GM23338 (cell line): ENCODE measurements around the gene DAGLA. TPM values are rescaled to one million over a fixed set of nuclear protein-coding genes. Genes with fewer than 3 reads are reported as not detected.

Source experiments
- ATAC-seq: fragments of 200-7000 bp; cut with Tn5 transposase; 3 replicates; pipeline ENCODE4 v1.9.1; 2020
- DNase-seq: peaks from one replicate; pipeline ENCODE4 v3.0.0-alpha.2; 2015; ENCODE audit warnings: low spot score
- H2AFZ ChIP-seq: fragments of 200-600 bp; sonication (generic); 2 replicates; pipeline ENCODE4 v1.8.0; 2016; ENCODE audit warnings: antibody characterized with exemption, mild to moderate bottlenecking, moderate library complexity
- H3F3A ChIP-seq: fragments of 200-600 bp; sonication (generic); replicated peaks from 2 replicates; pipeline ENCODE4 v1.8.0; 2017; ENCODE audit warnings: antibody characterized with exemption, mixed run types, low read depth
- H3K27ac ChIP-seq: fragments of 200-600 bp; sonication (generic); 2 replicates; pipeline ENCODE4 v1.6.1; 2016; ENCODE audit warnings: low read depth
- H3K27me3 ChIP-seq: fragments of 200-600 bp; sonication (generic); 2 replicates; pipeline ENCODE4 v1.8.0; 2016; ENCODE audit warnings: mild to moderate bottlenecking, mixed run types, moderate library complexity; ENCODE audit not compliant: insufficient read depth
- H3K36me3 ChIP-seq: fragments of 200-600 bp; sonication (generic); 2 replicates; pipeline ENCODE4 v1.8.0; 2016; ENCODE audit warnings: mild to moderate bottlenecking; ENCODE audit not compliant: insufficient read depth
- H3K4me1 ChIP-seq: fragments of 200-600 bp; sonication (generic); 2 replicates; pipeline ENCODE4 v1.8.0; 2016; ENCODE audit warnings: mild to moderate bottlenecking, moderate library complexity; ENCODE audit not compliant: insufficient read depth
- H3K4me2 ChIP-seq: fragments of 200-600 bp; sonication (generic); 2 replicates; pipeline ENCODE4 v1.7.1; 2017; ENCODE audit warnings: mixed run types
- H3K4me3 ChIP-seq: fragments of 200-600 bp; sonication (generic); 2 replicates; pipeline ENCODE4 v1.6.1; 2016; ENCODE audit warnings: mixed run types
- H3K79me2 ChIP-seq: fragments of 200-600 bp; sonication (generic); replicated peaks from 2 replicates; pipeline ENCODE4 v1.8.0; 2017; ENCODE audit warnings: mild to moderate bottlenecking; ENCODE audit not compliant: insufficient read depth
- H3K9me2 ChIP-seq: fragments of 200-600 bp; sonication (generic); 2 replicates; pipeline ENCODE4 v1.8.0; 2017; ENCODE audit not compliant: insufficient read depth
- H4K20me1 ChIP-seq: fragments of 200-600 bp; sonication (generic); replicated peaks from 2 replicates; pipeline ENCODE4 v1.8.0; 2017; ENCODE audit warnings: mild to moderate bottlenecking; ENCODE audit not compliant: insufficient read depth
- H3K27ac Mint-ChIP-seq: 2 replicates; pipeline ENCODE4 v1.8.0; 2020; ENCODE audit warnings: inconsistent platforms, mild to moderate bottlenecking, moderate library complexity, mixed read lengths
- H3K27me3 Mint-ChIP-seq: 3 replicates; pipeline ENCODE4 v1.8.0; 2022; ENCODE audit warnings: low read depth, mild to moderate bottlenecking, moderate library complexity, mixed read lengths, inconsistent platforms; ENCODE audit not compliant: insufficient read depth, poor library complexity
- H3K36me3 Mint-ChIP-seq: 3 replicates; pipeline ENCODE4 v1.8.0; 2021; ENCODE audit warnings: low read depth, mild to moderate bottlenecking, inconsistent platforms, moderate library complexity, mixed read lengths
- H3K4me1 Mint-ChIP-seq: 3 replicates; pipeline ENCODE4 v1.8.0; 2020; ENCODE audit warnings: mild to moderate bottlenecking, inconsistent platforms, mixed read lengths
- H3K4me3 Mint-ChIP-seq: 3 replicates; pipeline ENCODE4 v1.8.0; 2021; ENCODE audit warnings: moderate library complexity, mild to moderate bottlenecking, inconsistent platforms, mixed read lengths
- H3K9me3 Mint-ChIP-seq: 3 replicates; pipeline ENCODE4 v1.8.0; 2020; ENCODE audit warnings: moderate library complexity, mild to moderate bottlenecking, inconsistent platforms, mixed read lengths
- CREB1 ChIP-seq: fragments of 250-450 bp; sonication (Bioruptor Pico); IDR thresholded peaks from 2 replicates; pipeline ENCODE4 v1.5.0; 2020; ENCODE audit warnings: low read depth, mild to moderate bottlenecking, moderate library complexity
- ETS1 ChIP-seq: IDR thresholded peaks from 2 replicates; pipeline ENCODE4 v1.6.1; 2016; ENCODE audit warnings: antibody characterized with exemption
- EZH2 ChIP-seq: fragments of 200-600 bp; sonication (generic); IDR thresholded peaks from one replicate; pipeline ENCODE4 v1.8.0; 2017; ENCODE audit warnings: antibody characterized with exemption, mild to moderate bottlenecking, low read depth; ENCODE audit not compliant: unreplicated experiment
- EZH2phosphoT487 ChIP-seq: fragments of 200-600 bp; sonication (generic); IDR thresholded peaks from one replicate; pipeline ENCODE4 v1.8.1; 2018; ENCODE audit warnings: antibody characterized with exemption; ENCODE audit not compliant: unreplicated experiment
- JUNB ChIP-seq: IDR thresholded peaks from one replicate; pipeline ENCODE4 v1.6.1; 2016; ENCODE audit warnings: antibody characterized with exemption; ENCODE audit not compliant: unreplicated experiment
- NANOG ChIP-seq: IDR thresholded peaks from 2 replicates; pipeline ENCODE4 v1.6.1; 2016; ENCODE audit warnings: antibody characterized with exemption, borderline replicate concordance
- POLR2AphosphoS5 ChIP-seq: IDR thresholded peaks from 2 replicates; pipeline ENCODE4 v1.6.1; 2016; ENCODE audit warnings: antibody characterized with exemption, low read depth
- REST ChIP-seq: IDR thresholded peaks from one replicate; pipeline ENCODE4 v1.6.1; 2018; ENCODE audit warnings: antibody characterized with exemption; ENCODE audit not compliant: unreplicated experiment
- STAT1 ChIP-seq: IDR thresholded peaks from one replicate; pipeline ENCODE4 v1.6.1; 2016; ENCODE audit warnings: antibody characterized with exemption; ENCODE audit not compliant: unreplicated experiment
- ZNF114 ChIP-seq: fragments of 250-450 bp; sonication (Bioruptor Pico); IDR thresholded peaks from 2 replicates; pipeline ENCODE4 v1.5.0; 2020; ENCODE audit warnings: mild to moderate bottlenecking, moderate library complexity
- ZNF331 ChIP-seq: fragments of 250-450 bp; sonication (Bioruptor Pico); IDR thresholded peaks from 2 replicates; pipeline ENCODE4 v1.5.0; 2020; ENCODE audit warnings: low read depth, mild to moderate bottlenecking, moderate library complexity
- ZNF462 ChIP-seq: fragments of 250-450 bp; sonication (Bioruptor Pico); IDR thresholded peaks from 2 replicates; pipeline ENCODE4 v1.5.0; 2020; ENCODE audit warnings: mild to moderate bottlenecking, moderate library complexity
- polyA plus RNA-seq: library from polyadenylated mRNA; unstranded; fragments of >200 nt; fragmentation: Nextera tagmentation; extraction: Ambion mirVana; gene quantifications from 2 replicates; pipeline ENCODE4 v1.2.1, GENCODE V29; 2016
- total RNA-seq: library from RNA; depleted of rRNA; stranded (reverse); fragments of >200 nt; shearing (Covaris generic); gene quantifications from 2 replicates; pipeline ENCODE4 v1.2.3, GENCODE V29; 2014
- TF ChIP-seq, protein P1 (sequence below), 2 experiments: fragments of 200-600 bp in 1 of 2; sonication (generic) in 1 of 2; conservative IDR thresholded peaks; 2 replicates each; pipeline versions ENCODE4 v1.5.1 to v1.6.1; 2016 to 2017; ENCODE audit warnings: antibody characterized with exemption in 2 of 2, low read depth in 2 of 2, mild to moderate bottlenecking in 2 of 2, moderate library complexity in 1 of 2

Gene DAGLA
- total and polyA plus RNA-seq, 2 experiments from 2014 or later: 0.55 to 2.5 TPM

GRCh38 chr11:61714316-61714715 lies 34.1 kb downstream of the DAGLA start:
- Mint-ChIP-seq H3K9me3 (no peaks in the 10 kb centered on the region), H3K36me3 (no peaks in the 10 kb centered on the region), H3K4me1 (peaks cover 55% of the 10 kb centered on the region), H3K27me3 (peaks cover 15% of the 10 kb centered on the region), H3K27ac (no peak overlapping the region), H3K4me3 (no peak overlapping the region)
- no peaks in the 10 kb centered on the region for H3K27me3 ChIP-seq
- no peak for ATAC-seq
- no peak overlapping the region for H3K4me3 ChIP-seq
- TF ChIP-seq EZH2phosphoT487 (no peak), POLR2AphosphoS5 (no peak), ZNF331 (no peak), NANOG (no peak), REST (no peak), JUNB (no peak), STAT1 (no peak), ETS1 (no peak), ZNF114 (no peak), CREB1 (CRISPR knock-in tag) (no peak), EZH2 (no peak), ZNF462 (CRISPR knock-in tag) (no peak)
- TF ChIP-seq, protein P1, sequence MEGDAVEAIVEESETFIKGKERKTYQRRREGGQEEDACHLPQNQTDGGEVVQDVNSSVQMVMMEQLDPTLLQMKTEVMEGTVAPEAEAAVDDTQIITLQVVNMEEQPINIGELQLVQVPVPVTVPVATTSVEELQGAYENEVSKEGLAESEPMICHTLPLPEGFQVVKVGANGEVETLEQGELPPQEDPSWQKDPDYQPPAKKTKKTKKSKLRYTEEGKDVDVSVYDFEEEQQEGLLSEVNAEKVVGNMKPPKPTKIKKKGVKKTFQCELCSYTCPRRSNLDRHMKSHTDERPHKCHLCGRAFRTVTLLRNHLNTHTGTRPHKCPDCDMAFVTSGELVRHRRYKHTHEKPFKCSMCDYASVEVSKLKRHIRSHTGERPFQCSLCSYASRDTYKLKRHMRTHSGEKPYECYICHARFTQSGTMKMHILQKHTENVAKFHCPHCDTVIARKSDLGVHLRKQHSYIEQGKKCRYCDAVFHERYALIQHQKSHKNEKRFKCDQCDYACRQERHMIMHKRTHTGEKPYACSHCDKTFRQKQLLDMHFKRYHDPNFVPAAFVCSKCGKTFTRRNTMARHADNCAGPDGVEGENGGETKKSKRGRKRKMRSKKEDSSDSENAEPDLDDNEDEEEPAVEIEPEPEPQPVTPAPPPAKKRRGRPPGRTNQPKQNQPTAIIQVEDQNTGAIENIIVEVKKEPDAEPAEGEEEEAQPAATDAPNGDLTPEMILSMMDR (conservative IDR thresholded peaks at IDR 0.05; ENCODE audit: low read depth in 2 of 2): no peak
- no peaks in the 10 kb centered on the region for H3K9me2 ChIP-seq
- H3F3A ChIP-seq: 0 out of 2 replicates have a peak, but pooled peaks cover 4% of the 10 kb centered on the region
- no peaks in the 10 kb centered on the region for H3K36me3 ChIP-seq
- H3K4me2 ChIP-seq: no peak overlapping the region
- H2AFZ ChIP-seq: no peak overlapping the region
- H3K79me2 ChIP-seq: no peaks in the 10 kb centered on the region
- H4K20me1 ChIP-seq: no peaks in the 10 kb centered on the region
- peaks cover 22% of the 10 kb centered on the region; the same call in 1 of the 2 replicates for H3K4me1 ChIP-seq
- H3K27ac ChIP-seq: no peak overlapping the region
- DNase-seq: no peak
